ENCODE results near the gene RTN4.

RTN4 gene

GRCh38 chr2:55033076-55033742 is 17.0 kb downstream of the RTN4 start:
- no peak for TF ChIP-seq CREB1 (IDR thresholded peaks at IDR 0.05; ENCODE audit: low read depth)
- TF ChIP-seq CEBPB (IDR thresholded peaks at IDR 0.05), result no peak
- no peak for TF ChIP-seq TEAD4 (IDR thresholded peaks at IDR 0.05)
- no peak for TF ChIP-seq YY1 (IDR thresholded peaks at IDR 0.05; ENCODE audit: low read depth)
- no peak for TF ChIP-seq TCF12 (IDR thresholded peaks at IDR 0.05; ENCODE audit: low read depth)
- no peak for TF ChIP-seq EGR1 (IDR thresholded peaks at IDR 0.05)
- no peak for TF ChIP-seq EP300 (IDR thresholded peaks at IDR 0.05; ENCODE audit: borderline replicate concordance)
- no peak for TF ChIP-seq NFIC (IDR thresholded peaks at IDR 0.05)
- TF ChIP-seq, protein P1, sequence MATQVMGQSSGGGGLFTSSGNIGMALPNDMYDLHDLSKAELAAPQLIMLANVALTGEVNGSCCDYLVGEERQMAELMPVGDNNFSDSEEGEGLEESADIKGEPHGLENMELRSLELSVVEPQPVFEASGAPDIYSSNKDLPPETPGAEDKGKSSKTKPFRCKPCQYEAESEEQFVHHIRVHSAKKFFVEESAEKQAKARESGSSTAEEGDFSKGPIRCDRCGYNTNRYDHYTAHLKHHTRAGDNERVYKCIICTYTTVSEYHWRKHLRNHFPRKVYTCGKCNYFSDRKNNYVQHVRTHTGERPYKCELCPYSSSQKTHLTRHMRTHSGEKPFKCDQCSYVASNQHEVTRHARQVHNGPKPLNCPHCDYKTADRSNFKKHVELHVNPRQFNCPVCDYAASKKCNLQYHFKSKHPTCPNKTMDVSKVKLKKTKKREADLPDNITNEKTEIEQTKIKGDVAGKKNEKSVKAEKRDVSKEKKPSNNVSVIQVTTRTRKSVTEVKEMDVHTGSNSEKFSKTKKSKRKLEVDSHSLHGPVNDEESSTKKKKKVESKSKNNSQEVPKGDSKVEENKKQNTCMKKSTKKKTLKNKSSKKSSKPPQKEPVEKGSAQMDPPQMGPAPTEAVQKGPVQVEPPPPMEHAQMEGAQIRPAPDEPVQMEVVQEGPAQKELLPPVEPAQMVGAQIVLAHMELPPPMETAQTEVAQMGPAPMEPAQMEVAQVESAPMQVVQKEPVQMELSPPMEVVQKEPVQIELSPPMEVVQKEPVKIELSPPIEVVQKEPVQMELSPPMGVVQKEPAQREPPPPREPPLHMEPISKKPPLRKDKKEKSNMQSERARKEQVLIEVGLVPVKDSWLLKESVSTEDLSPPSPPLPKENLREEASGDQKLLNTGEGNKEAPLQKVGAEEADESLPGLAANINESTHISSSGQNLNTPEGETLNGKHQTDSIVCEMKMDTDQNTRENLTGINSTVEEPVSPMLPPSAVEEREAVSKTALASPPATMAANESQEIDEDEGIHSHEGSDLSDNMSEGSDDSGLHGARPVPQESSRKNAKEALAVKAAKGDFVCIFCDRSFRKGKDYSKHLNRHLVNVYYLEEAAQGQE (IDR thresholded peaks at IDR 0.05; ENCODE audit: low read depth), result no peak
- no peak for TF ChIP-seq MAX (IDR thresholded peaks at IDR 0.05)
- TF ChIP-seq TAF1 (IDR thresholded peaks at IDR 0.05; ENCODE audit: low read depth), result no peak
- TF ChIP-seq RAD21 (IDR thresholded peaks at IDR 0.05; ENCODE audit: low read depth), result no peak
- no peak for TF ChIP-seq FOXM1 (IDR thresholded peaks at IDR 0.05; ENCODE audit: borderline replicate concordance, low read depth)

DNA sequence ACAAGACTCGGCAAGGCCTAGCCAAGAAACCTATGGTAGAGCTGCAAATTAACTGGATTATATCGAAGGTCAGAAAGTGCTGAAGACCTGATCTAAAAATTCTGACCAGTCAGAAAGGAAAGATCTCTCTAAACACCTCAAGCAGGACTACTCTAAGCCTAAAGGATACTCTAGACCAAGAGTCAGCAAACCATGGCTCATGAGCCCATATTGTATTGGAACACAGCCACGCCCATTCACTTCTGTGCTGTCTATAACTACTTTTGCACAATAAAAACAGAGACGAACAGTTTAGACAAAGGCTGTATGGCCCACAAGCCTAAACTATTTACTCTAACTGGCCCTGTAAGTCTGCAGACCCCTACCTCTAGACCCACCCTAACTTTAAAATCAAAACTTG is 18.7 kb downstream of the RTN4 start:
- TF ChIP-seq EP300 (IDR thresholded peaks at IDR 0.05; ENCODE audit: borderline replicate concordance) (no peak), FOXM1 (IDR thresholded peaks at IDR 0.05; ENCODE audit: borderline replicate concordance, low read depth) (no peak), TCF12 (IDR thresholded peaks at IDR 0.05; ENCODE audit: low read depth) (no peak)

DNA sequence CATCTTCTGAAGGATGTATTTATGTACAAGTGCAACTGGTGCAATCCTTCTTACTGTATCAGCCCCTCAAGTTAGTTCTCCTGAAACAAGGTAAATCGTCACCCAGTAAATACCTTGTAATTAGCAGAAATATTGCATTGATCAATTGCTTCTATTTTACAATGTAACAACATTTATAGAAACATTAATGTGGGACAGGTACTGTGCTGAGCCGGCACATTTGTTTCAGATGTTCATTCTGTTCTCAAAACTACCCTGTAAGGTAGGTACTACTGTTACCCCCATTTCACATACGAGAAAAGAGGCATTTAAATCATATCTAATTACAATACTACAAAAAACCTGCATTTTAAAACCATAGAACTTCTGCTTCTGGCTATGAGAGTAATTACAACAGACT is 19.5 kb downstream of the RTN4 start:
- TF ChIP-seq, protein P2, sequence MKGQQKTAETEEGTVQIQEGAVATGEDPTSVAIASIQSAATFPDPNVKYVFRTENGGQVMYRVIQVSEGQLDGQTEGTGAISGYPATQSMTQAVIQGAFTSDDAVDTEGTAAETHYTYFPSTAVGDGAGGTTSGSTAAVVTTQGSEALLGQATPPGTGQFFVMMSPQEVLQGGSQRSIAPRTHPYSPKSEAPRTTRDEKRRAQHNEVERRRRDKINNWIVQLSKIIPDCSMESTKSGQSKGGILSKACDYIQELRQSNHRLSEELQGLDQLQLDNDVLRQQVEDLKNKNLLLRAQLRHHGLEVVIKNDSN (IDR thresholded peaks at IDR 0.05), result no peak
- no peak for TF ChIP-seq FOXM1 (IDR thresholded peaks at IDR 0.05; ENCODE audit: borderline replicate concordance, low read depth)
- TF ChIP-seq, protein P1 (IDR thresholded peaks at IDR 0.05; ENCODE audit: low read depth), result no peak
- TF ChIP-seq TEAD4 (IDR thresholded peaks at IDR 0.05), result no peak
- no peak for TF ChIP-seq RAD21 (IDR thresholded peaks at IDR 0.05; ENCODE audit: low read depth)
- no peak for TF ChIP-seq TAF1 (IDR thresholded peaks at IDR 0.05; ENCODE audit: low read depth)
- TF ChIP-seq EP300 (IDR thresholded peaks at IDR 0.05; ENCODE audit: borderline replicate concordance), result no peak
- no peak for TF ChIP-seq CREB1 (IDR thresholded peaks at IDR 0.05; ENCODE audit: low read depth)

GRCh38 chr2:55029098-55029497 is 21.2 kb downstream of the RTN4 start:
- no peak for TF ChIP-seq ZBTB7A (IDR thresholded peaks at IDR 0.05; ENCODE audit: low read depth)
- TF ChIP-seq CEBPB (IDR thresholded peaks at IDR 0.05), result no peak
- TF ChIP-seq TCF12 (IDR thresholded peaks at IDR 0.05; ENCODE audit: low read depth), result no peak
- no peak for TF ChIP-seq TAF1 (IDR thresholded peaks at IDR 0.05; ENCODE audit: low read depth)
- no peak for TF ChIP-seq NFIC (IDR thresholded peaks at IDR 0.05)
- TF ChIP-seq TEAD4 (IDR thresholded peaks at IDR 0.05), result no peak
- TF ChIP-seq, protein P2 (IDR thresholded peaks at IDR 0.05), result no peak
- TF ChIP-seq EP300 (IDR thresholded peaks at IDR 0.05; ENCODE audit: borderline replicate concordance), result no peak
- TF ChIP-seq, protein P1 (IDR thresholded peaks at IDR 0.05; ENCODE audit: low read depth), result no peak
- no peak for TF ChIP-seq CREB1 (IDR thresholded peaks at IDR 0.05; ENCODE audit: low read depth)
- no peak for TF ChIP-seq MAX (IDR thresholded peaks at IDR 0.05)
- TF ChIP-seq FOXM1 (IDR thresholded peaks at IDR 0.05; ENCODE audit: borderline replicate concordance, low read depth), result no peak
